Measurements from ENCODE around the gene SERPINB6. TPM values are rescaled to one million over a fixed set of nuclear protein-coding genes. Genes with fewer than 3 reads are reported as not detected.

Gene SERPINB6
- total and polyA plus RNA-seq, 9 of the 15 experiments (the other 6 are each of a cell fraction or from before 2014, with no cell fraction given) = 86.6 to 211 (median 143) TPM

DNA sequence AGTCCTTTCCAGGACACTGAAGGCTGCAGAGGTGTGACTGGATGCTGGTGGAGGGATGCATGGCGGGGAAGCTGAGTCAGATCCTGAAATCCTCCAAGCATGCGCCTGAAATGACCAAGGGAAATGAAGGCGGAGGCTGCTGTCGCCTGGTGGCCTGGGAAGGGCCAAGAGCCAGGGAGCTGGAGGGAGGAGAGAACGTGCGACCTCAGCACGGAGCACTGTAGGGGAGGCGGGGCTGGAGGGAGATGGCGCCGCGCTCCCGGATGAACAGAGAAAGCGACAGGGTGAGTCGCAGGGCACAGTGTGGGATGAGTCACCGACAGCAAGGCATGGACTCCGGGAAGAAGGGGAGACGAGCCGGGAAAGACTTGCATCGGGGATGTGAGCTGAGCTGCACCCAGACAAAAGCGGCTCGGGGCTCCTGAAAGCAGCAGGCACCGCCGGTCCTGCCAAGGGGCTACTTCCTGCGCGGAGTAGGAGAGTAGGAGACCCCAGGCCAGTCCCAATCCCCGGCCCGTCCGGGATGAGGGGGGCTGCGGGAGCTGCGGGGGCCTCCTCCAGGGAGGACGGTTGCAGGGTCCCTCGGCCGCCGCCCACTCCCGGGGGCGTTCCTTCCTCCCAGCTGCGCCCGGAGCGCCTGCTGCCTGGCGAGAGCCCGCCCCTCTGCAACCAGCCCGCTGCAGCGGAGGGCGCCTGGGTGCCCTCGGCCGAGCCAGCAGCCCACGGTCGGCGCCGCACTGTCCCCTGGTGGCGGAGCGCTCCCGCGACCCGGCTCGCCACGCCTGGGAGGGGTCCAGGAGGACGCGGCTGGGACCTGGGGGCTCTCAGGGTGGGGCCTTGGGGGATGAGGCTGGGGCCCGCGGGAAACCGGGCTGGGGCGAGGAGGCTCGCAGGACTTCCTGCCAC is 17.3 kb upstream of the SERPINB6 start (continued):
- no peak for TF ChIP-seq FOXK1 (CRISPR knock-in tag; IDR thresholded peaks at IDR 0.05; ENCODE audit: borderline replicate concordance)
- TF ChIP-seq EGR1 (conservative IDR thresholded peaks at IDR 0.05) = peak; percentile 96
- peak; percentile 2 for TF ChIP-seq CXXC5 (CRISPR knock-in tag; IDR thresholded peaks at IDR 0.05)
- TF ChIP-seq TAF9B (IDR thresholded peaks at IDR 0.05; ENCODE audit: partially characterized antibody) = peak; percentile 61
- TF ChIP-seq SMARCC2 (IDR thresholded peaks at IDR 0.05; ENCODE audit: low read depth) = no peak
- no peak; the same call in none of the 2 replicates for TF ChIP-seq LCOR (CRISPR knock-in tag; IDR thresholded peaks at IDR 0.05)
- TF ChIP-seq CCNT2 (IDR thresholded peaks at IDR 0.05; ENCODE audit: borderline replicate concordance, extremely low read depth, insufficient read length, low read depth, low read length) = peak; percentile 95
- TF ChIP-seq, protein P1, sequence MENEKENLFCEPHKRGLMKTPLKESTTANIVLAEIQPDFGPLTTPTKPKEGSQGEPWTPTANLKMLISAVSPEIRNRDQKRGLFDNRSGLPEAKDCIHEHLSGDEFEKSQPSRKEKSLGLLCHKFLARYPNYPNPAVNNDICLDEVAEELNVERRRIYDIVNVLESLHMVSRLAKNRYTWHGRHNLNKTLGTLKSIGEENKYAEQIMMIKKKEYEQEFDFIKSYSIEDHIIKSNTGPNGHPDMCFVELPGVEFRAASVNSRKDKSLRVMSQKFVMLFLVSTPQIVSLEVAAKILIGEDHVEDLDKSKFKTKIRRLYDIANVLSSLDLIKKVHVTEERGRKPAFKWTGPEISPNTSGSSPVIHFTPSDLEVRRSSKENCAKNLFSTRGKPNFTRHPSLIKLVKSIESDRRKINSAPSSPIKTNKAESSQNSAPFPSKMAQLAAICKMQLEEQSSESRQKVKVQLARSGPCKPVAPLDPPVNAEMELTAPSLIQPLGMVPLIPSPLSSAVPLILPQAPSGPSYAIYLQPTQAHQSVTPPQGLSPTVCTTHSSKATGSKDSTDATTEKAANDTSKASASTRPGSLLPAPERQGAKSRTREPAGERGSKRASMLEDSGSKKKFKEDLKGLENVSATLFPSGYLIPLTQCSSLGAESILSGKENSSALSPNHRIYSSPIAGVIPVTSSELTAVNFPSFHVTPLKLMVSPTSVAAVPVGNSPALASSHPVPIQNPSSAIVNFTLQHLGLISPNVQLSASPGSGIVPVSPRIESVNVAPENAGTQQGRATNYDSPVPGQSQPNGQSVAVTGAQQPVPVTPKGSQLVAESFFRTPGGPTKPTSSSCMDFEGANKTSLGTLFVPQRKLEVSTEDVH (IDR thresholded peaks at IDR 0.05; ENCODE audit: low read depth, partially characterized antibody) = no peak
- TF ChIP-seq, protein P2, sequence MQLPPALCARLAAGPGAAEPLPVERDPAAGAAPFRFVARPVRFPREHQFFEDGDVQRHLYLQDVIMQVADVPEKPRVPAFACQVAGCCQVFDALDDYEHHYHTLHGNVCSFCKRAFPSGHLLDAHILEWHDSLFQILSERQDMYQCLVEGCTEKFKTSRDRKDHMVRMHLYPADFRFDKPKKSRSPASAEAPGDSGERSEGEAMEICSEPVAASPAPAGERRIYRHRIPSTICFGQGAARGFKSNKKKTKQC (CRISPR knock-in tag; IDR thresholded peaks at IDR 0.05) = peak; percentile 46; the same call in 1 of the 2 replicates
- TF ChIP-seq ZFP30 (CRISPR knock-in tag; IDR thresholded peaks at IDR 0.05; ENCODE audit: borderline replicate concordance) = no peak
- no peak for TF ChIP-seq NCOA2 (IDR thresholded peaks at IDR 0.05; ENCODE audit: partially characterized antibody in 2 of 2)
- TF ChIP-seq NCOR1 (IDR thresholded peaks at IDR 0.05) = peak; percentile 44; the same call in 1 of the 2 replicates
- TF ChIP-seq ZC3H11A (IDR thresholded peaks at IDR 0.05; ENCODE audit: low read depth, low read length) = no peak
- TF ChIP-seq, protein P3, sequence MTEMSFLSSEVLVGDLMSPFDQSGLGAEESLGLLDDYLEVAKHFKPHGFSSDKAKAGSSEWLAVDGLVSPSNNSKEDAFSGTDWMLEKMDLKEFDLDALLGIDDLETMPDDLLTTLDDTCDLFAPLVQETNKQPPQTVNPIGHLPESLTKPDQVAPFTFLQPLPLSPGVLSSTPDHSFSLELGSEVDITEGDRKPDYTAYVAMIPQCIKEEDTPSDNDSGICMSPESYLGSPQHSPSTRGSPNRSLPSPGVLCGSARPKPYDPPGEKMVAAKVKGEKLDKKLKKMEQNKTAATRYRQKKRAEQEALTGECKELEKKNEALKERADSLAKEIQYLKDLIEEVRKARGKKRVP (CRISPR knock-in tag; IDR thresholded peaks at IDR 0.05) = peak; percentile 29; the same call in 1 of the 2 replicates
- 0 out of 2 replicates have a peak, but pooled peaks have one; percentile 17 for TF ChIP-seq SREBF1 (IDR thresholded peaks at IDR 0.05; ENCODE audit: borderline replicate concordance, low read depth, low read length)
- TF ChIP-seq, protein P4, sequence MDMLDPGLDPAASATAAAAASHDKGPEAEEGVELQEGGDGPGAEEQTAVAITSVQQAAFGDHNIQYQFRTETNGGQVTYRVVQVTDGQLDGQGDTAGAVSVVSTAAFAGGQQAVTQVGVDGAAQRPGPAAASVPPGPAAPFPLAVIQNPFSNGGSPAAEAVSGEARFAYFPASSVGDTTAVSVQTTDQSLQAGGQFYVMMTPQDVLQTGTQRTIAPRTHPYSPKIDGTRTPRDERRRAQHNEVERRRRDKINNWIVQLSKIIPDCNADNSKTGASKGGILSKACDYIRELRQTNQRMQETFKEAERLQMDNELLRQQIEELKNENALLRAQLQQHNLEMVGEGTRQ (CRISPR knock-in tag; IDR thresholded peaks at IDR 0.05) = no peak
- TF ChIP-seq ZNF263 (CRISPR knock-in tag; IDR thresholded peaks at IDR 0.05; ENCODE audit: borderline replicate concordance) = peak; percentile 99
- TF ChIP-seq, protein P5, sequence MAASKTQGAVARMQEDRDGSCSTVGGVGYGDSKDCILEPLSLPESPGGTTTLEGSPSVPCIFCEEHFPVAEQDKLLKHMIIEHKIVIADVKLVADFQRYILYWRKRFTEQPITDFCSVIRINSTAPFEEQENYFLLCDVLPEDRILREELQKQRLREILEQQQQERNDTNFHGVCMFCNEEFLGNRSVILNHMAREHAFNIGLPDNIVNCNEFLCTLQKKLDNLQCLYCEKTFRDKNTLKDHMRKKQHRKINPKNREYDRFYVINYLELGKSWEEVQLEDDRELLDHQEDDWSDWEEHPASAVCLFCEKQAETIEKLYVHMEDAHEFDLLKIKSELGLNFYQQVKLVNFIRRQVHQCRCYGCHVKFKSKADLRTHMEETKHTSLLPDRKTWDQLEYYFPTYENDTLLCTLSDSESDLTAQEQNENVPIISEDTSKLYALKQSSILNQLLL (CRISPR knock-in tag; IDR thresholded peaks at IDR 0.05; ENCODE audit: borderline replicate concordance) = no peak
- TF ChIP-seq NFATC3 (IDR thresholded peaks at IDR 0.05) = no peak
- TF ChIP-seq SOX6 (IDR thresholded peaks at IDR 0.05) = 0 out of 2 replicates have a peak, but pooled peaks have one; percentile 23
- TF ChIP-seq ZNF445 (CRISPR knock-in tag; IDR thresholded peaks at IDR 0.05; ENCODE audit: low read depth) = peak; percentile 55; the same call in 1 of the 2 replicates

All from K562 (cell line).